HG02970 (cell line): ENCODE results near the gene DPP6.

Source experiments
- ATAC-seq: cut with Tn5 transposase; IDR thresholded peaks from one replicate; pipeline ENCODE4 v1.9.1; 2021; ENCODE audit warnings: mild to moderate bottlenecking, moderate library complexity, moderate number of reproducible peaks; ENCODE audit not compliant: unreplicated experiment, low FRiP score

Gene DPP6

GRCh38 chr7:154504918-154505317 is 452.7 kb downstream of the DPP6 start:
- ATAC-seq: no peak

GRCh38 chr7:154505362-154505761 is 453.2 kb downstream of the DPP6 start:
- ATAC-seq: no peak

DNA sequence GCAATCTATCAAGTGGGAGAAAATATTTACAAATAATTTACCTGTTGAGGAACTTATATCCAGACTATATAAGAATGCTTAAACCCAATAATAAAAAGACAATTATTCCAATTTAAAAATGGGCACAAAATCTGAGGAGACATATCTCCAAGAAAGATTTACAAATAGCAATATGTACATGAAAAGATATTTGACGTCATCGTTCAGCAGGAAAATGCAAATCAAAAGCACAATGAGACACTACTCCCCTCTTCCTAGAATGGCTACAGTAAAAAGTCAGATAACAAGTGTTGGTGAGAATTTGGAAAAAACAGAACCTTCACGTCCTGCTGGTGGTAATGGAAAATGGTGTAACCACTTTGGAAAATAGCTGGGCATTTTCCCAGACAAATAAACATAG is 457.0 kb downstream of the DPP6 start:
- no peak for ATAC-seq

DNA sequence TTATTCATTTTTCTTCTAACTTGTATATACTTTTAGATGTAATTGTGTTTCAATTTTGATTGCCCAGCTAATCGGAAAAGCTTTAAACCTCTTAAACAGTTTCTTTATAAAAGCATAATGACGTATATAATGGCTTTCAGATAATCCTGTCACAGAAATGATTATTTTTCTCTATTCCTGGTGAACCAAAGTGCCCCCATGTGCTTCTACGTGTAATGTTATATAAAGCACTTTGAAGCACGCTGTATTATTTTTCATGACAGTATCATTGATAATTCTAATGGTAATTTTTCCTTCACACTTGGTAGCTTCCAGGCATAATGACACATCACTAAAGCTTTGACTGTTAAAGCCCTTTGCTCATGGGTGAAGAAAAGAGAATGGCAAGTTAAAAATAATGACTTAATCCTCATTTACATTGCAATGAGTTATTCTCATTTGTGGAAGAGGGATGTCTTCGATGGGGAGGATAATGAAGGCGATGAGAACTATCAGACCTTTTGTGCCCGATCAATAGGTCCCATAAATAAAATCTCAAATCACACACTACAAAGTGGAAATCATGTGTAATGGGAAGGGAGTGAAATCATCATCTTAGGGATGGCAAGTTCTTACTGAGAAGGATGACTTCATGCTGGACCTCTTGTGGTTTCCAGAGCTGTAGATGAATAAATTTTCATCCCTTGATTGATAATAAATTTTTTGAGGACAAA is 460.1 kb downstream of the DPP6 start:
- no peak for ATAC-seq

- ATAC-seq: no peak
Measured at GRCh38 chr7:154517768-154518167, 465.6 kb downstream of the DPP6 start.

- ATAC-seq: no peak
Measured at GRCh38 chr7:154519229-154519628, 467.0 kb downstream of the DPP6 start.

DNA sequence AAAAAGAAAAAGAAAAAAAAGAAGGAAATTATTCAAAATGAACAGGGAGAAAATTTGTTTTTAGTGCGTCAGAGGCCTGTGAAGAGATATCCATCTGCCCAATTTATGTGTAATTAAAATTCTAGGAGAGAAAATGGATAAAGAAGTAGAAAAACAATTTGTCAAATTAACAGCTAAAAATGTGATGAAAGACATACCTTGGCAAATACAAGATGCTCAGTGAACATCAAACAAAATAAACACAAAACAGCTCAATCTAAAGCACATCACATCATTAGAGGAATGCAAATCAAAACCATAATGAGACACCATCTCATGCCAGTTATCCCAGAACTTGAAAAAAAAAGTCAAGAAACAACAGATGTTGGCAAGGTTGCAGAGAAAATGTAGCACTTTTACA is 477.9 kb downstream of the DPP6 start:
- ATAC-seq: no peak

DNA sequence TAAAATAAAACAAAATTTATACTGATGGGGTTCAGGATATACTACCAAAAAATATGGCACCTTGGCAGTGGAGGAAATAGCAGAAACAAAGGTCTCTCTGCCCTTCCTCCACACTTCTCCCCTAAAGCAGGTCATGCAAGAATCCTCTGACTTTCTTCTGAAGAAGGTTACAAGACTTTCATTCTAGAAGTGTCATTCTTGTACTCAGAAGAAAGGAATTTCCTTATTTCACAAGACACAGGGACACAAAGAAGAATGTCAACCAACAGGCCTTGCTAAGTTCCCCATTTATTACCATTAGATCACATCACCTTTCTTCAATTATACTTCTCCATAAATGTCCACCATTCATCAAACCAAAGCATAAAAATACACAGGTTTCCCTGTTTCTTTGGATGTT is 480.6 kb downstream of the DPP6 start:
- no peak for ATAC-seq

GRCh38 chr7:154540596-154540995 is 488.4 kb downstream of the DPP6 start:
- ATAC-seq: no peak

DNA sequence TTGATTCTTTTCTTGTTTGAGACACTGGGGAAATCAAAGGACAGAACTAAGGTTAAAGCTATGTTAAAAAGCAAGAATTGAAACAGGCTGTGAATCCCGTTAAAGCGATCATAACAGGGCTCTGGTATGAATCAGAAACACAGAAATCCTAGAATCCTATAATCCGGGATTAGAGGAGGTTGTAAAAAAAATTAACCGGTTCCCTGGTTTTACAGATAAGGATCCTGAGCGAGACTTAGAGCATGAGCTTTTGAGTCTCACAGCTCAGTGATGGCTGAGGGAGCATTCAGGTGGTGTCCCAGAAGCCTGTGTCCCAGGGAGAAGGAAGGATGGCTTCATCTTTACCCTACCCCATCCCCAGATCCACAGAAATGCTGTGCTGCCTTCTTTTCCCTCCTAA is 489.4 kb downstream of the DPP6 start:
- no peak for ATAC-seq

DNA sequence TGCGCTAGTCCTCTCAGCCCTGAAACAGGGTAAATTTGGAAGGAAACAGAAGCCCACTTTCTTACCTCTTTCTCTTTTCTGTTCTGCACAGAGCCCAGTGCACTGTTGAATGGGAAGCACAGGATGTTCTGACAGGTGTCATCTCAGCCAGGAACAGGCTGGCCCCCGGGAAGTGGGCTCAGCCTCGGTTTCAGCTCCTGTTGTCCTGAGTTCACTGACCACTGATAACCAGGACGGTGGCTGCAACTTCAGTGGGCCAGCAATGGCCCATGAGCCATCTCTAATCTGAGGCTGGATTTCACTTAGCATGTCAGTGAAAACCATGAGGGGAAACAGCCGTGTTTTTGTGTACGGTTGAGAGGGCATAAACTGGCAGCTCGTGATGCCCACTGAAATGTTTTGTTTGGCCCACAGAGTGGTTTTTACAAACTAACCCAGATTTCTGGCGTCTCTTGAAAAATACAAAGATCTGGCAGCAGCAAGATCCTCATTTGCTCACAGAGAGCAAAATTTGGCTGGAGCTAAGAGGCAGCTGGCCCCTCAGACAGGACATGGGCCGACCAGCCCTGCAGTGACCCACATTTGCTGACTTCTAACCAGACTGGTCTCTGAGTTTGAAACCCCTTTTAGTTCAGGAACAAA is 494.9 kb downstream of the DPP6 start:
- ATAC-seq: no peak

DNA sequence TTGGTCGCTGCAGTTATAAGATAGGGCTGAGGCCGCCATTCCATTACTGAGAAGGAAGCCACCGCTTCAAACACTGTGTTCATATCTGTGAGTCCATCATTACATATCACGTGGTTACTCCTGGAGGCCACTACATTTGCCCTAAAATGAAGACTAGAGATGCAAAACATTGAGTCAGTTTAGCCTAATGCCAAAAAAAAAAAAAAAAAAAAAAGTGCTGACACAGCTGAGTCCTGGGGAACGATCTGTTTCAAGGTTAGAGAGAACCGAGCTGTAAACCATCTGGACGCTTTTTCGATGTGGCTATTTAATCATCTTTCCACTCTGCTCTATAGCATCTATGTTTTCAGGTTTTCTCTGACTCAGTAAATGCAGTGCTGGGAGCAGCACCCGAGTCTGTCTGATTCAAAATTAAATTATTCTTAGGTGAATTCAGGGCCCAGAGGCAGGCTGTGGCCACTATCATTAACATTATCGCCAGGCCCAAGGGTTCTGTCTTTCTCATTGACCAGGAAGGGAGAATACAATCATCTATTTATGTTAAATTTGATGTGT is 501.6 kb downstream of the DPP6 start:
- no peak for ATAC-seq

DNA sequence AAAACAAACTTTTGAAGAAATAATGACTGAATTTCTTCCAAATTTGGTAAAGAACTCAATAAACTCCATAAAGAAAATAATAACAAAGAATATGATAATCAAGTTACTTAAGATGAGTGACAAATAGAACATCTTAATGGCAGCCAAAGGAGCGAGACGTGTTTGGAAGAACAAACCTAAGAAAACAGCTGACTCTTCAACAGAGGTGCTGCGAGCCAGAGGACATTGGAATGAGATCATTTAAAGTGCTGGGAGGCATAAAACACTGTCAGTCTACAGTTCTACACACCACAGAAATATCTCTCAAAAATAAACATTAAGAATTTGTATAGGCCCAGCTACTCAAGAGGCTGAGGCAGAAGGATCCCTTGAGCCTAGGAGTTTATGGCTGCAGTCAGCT is 507.3 kb downstream of the DPP6 start:
- no peak for ATAC-seq

- no peak for ATAC-seq
Measured at GRCh38 chr7:154564676-154565075, 512.5 kb downstream of the DPP6 start.

GRCh38 chr7:154566877-154567276 is 514.7 kb downstream of the DPP6 start:
- ATAC-seq: no peak

- ATAC-seq: no peak
Measured at GRCh38 chr7:154568346-154568745, 516.1 kb downstream of the DPP6 start.

- ATAC-seq: no peak
Measured at GRCh38 chr7:154569916-154570315, 517.7 kb downstream of the DPP6 start.

GRCh38 chr7:154571772-154572171 is 519.6 kb downstream of the DPP6 start:
- ATAC-seq: no peak

DNA sequence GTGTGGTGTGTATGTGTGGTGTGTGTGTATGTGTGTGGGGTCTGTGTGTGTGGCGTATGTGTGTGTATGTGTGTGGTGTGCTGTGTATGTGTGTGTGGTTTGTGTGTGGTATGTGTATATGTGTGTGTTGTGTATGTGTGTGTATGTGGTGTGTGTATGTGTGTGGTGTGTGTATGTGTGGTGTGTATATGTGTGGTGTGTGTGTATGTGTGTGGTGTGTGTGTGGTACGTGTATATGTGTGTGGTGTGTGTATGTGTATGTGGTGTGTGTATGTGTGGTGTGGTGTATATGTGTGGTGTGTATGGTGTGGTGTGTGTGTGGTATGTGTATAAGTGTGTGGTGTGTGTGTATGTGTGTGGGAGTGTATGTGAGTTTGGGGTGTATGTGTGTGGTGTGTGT is 522.0 kb downstream of the DPP6 start:
- ATAC-seq: no peak

DNA sequence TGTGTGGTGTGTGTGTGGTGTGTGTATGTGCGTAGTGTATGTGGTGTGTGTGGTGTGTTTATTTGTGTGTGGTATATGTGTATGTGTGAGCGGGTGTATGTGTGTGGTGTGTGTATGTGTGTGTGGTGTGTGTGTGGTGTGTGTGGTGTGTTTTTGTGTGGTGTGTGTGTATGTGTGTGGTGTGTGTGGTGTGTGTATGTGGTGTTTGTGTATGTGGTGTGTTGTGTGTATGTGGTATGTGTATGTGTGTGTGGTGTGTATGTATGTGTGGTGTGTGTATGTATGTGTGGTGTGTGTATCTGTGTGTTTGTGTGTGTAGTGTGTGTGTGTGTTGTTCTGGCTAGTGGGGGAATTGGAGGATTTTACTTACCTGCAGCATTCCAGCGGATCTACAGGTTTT is 523.3 kb downstream of the DPP6 start:
- no peak for ATAC-seq

GRCh38 chr7:154576604-154577003 is 524.4 kb downstream of the DPP6 start:
- ATAC-seq: no peak
